ENCODE results near the gene ING1.
A peak's percentile ranks its signal among the peaks of the same experiment; 100 is the strongest.

Gene ING1

DNA sequence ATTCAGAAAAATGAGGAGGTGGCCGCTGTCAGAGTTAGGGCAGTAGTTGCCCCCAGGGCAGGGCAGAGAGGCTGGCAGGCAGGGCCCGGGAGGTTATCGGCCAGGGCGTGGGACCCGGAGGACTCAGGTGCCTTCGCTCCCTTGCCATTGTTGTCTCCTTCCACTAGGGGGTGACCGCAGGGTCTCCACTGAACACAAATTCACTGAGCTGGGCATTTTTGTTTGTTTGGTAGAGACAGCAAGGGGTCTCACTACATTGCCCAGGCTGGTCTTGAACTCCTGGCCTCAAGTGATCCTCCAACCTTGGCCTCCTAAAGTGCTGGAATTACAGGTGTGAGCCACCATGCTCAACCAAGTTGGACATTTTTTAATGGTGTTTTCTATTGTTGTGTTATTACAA is 32.6 kb upstream of the ING1 start:
- no peak overlapping the region for H3K4me3 ChIP-seq (ENCODE audit: low read length in 2 of 2)
- no peaks in the 10 kb centered on the region for H3K9me3 ChIP-seq (ENCODE audit: control insufficient read depth in 2 of 2, low read length in 2 of 2)
- no peak overlapping the region for H3K27ac ChIP-seq (ENCODE audit: low read depth in 2 of 2, low read length in 2 of 2)
- H3K4me1 ChIP-seq (ENCODE audit: control insufficient read depth in 2 of 2, insufficient read depth in 2 of 2, low read length in 2 of 2), result peaks cover 0 to 4% of the 10 kb centered on the region in 2 donors
- H3K27me3 ChIP-seq (ENCODE audit: control insufficient read depth in 2 of 2, insufficient read depth in 2 of 2, low read length in 2 of 2), result no peaks in the 10 kb centered on the region
- peaks cover 34 to 55% of the 10 kb centered on the region in 2 donors for H3K36me3 ChIP-seq (ENCODE audit: control insufficient read depth in 2 of 2, insufficient read depth in 2 of 2, low read length in 2 of 2)
- no peak overlapping the region for H3K9ac ChIP-seq (ENCODE audit: low read depth in 1 of 2, low read length in 2 of 2)

DNA sequence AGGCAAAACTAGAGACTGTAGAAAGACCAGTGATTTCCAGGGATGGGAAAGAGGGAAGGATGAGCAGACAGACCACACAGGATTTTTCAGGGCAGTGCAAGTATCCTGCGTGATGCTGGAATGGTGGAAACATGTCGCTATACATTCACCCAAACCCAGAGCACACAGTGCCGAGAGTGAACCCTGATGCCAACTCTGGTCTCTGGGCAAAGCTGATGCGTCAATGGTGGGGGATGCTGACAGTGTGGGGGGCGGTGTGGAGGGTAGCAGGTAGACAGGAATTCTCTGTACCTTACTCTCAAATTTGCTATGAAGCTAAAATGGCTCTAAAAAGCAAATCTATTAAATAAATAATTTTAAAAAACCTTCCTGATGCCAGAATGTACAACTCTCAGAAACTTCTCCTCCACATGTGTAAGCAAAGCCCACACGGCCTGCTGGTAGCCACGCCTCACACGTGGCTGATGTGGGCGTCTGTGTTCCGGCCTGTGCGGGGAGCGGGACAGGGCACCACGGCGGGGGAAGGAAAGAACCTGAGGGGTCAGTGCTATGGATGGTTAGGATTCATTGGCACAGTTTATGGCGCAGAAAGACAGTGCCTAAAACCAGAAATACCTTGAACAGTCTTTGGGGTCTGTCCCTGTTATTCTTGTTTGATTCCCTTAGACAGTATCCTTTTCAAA is 31.5 kb upstream of the ING1 start:
- Histone ChIP-seq H3K4me3 (ENCODE audit: low read length in 2 of 2) (no peak overlapping the region), H3K9ac (ENCODE audit: low read depth in 1 of 2, low read length in 2 of 2) (no peak overlapping the region), H3K4me1 (ENCODE audit: control insufficient read depth in 2 of 2, insufficient read depth in 2 of 2, low read length in 2 of 2) (no peaks in the 10 kb centered on the region), H3K27ac (ENCODE audit: low read depth in 2 of 2, low read length in 2 of 2) (no peak overlapping the region), H3K36me3 (ENCODE audit: control insufficient read depth in 2 of 2, insufficient read depth in 2 of 2, low read length in 2 of 2) (peaks cover 30 to 50% of the 10 kb centered on the region in 2 donors), H3K27me3 (ENCODE audit: control insufficient read depth in 2 of 2, insufficient read depth in 2 of 2, low read length in 2 of 2) (no peaks in the 10 kb centered on the region), H3K9me3 (ENCODE audit: control insufficient read depth in 2 of 2, low read length in 2 of 2) (no peaks in the 10 kb centered on the region)

DNA sequence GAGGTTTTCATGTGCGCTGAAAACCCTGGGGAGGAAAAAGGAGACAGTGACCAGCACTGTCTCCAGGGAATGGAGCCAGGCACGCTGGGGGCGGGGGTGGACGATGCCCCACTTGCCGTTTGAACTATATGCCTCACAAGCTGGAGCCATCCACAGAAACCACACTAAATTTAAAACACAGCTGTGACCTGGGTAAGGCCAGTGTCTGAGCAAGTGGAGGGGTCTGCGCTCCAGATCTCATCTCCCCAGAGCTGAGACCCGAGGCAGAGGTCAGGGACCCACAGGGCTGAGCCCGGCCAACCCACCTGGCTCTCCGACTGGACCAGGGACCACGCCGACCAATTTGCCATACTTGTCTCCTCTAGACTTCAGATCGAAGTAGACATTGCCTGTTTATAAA is 30.8 kb upstream of the ING1 start:
- Histone ChIP-seq H3K36me3 (ENCODE audit: control insufficient read depth in 2 of 2, insufficient read depth in 2 of 2, low read length in 2 of 2) (peaks cover 34 to 52% of the 10 kb centered on the region in 2 donors), H3K4me1 (ENCODE audit: control insufficient read depth in 2 of 2, insufficient read depth in 2 of 2, low read length in 2 of 2) (no peaks in the 10 kb centered on the region), H3K27ac (ENCODE audit: low read depth in 2 of 2, low read length in 2 of 2) (no peak overlapping the region), H3K27me3 (ENCODE audit: control insufficient read depth in 2 of 2, insufficient read depth in 2 of 2, low read length in 2 of 2) (no peaks in the 10 kb centered on the region), H3K4me3 (ENCODE audit: low read length in 2 of 2) (no peak overlapping the region), H3K9ac (ENCODE audit: low read depth in 1 of 2, low read length in 2 of 2) (no peak overlapping the region), H3K9me3 (ENCODE audit: control insufficient read depth in 2 of 2, low read length in 2 of 2) (no peaks in the 10 kb centered on the region)

DNA sequence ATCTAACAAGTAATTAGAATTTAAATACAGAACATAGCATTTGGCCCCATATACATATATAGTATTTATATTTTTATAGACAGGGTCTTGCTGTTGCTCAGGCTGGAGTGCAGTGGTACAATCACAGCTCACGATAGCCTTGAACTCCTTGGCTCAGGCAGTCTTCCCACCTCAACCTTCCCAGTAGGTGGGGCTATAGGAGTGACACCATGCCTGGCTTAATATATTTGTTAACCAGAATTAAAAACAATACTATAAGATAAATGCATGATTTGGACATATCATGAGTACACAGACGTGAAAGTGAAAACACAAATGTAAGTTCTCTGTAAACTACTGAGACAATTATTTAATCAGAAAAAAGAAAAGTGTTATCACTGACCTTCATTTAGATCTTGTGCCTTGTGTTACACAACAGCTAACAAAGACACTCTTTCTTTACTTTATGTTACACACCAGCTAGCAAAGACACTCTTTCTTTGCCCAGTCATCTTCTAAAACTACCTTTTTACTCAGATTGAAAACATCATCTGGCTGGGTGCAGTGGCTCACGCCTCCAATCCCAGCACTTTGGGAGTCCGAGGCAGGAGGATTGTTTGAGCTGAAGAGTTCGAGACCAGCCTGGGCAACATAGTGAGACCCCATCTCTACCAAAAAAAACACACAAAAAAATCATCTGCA is 30.2 kb upstream of the ING1 start:
- Histone ChIP-seq H3K27me3 (ENCODE audit: control insufficient read depth in 2 of 2, insufficient read depth in 2 of 2, low read length in 2 of 2) (no peaks in the 10 kb centered on the region), H3K36me3 (ENCODE audit: control insufficient read depth in 2 of 2, insufficient read depth in 2 of 2, low read length in 2 of 2) (peaks cover 32 to 52% of the 10 kb centered on the region in 2 donors), H3K4me3 (ENCODE audit: low read length in 2 of 2) (no peak overlapping the region), H3K9ac (ENCODE audit: low read depth in 1 of 2, low read length in 2 of 2) (no peak overlapping the region), H3K9me3 (ENCODE audit: control insufficient read depth in 2 of 2, low read length in 2 of 2) (no peaks in the 10 kb centered on the region), H3K27ac (ENCODE audit: low read depth in 2 of 2, low read length in 2 of 2) (no peak overlapping the region), H3K4me1 (ENCODE audit: control insufficient read depth in 2 of 2, insufficient read depth in 2 of 2, low read length in 2 of 2) (no peaks in the 10 kb centered on the region)

DNA sequence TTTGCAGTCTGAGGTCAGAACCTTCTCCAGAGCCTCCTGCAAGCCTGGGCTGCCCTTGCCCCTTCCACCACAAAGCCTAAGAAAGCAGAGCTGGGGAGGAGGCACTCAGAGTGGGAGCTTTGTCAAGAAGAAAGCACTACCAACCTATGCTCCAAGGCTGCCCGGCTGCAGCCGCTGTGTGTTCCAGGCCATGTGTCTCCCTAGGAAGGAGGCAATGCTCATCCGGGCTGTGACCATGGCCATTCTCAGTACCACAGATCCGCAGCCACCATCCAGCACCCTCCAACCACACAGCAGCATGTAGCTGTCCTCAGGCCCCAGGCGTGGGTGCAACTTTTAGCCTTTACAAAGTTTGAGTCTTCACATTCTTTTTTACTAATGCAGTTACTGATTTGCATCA is 29.6 kb upstream of the ING1 start:
- peaks cover 27 to 46% of the 10 kb centered on the region in 2 donors for H3K36me3 ChIP-seq (ENCODE audit: control insufficient read depth in 2 of 2, insufficient read depth in 2 of 2, low read length in 2 of 2)
- H3K4me3 ChIP-seq (ENCODE audit: low read length in 2 of 2), result no peak overlapping the region
- peak overlapping the region in 1 of 2 donors; percentile 32 for H3K27ac ChIP-seq (ENCODE audit: low read depth in 2 of 2, low read length in 2 of 2)
- no peak overlapping the region for H3K9ac ChIP-seq (ENCODE audit: low read depth in 1 of 2, low read length in 2 of 2)
- H3K27me3 ChIP-seq (ENCODE audit: control insufficient read depth in 2 of 2, insufficient read depth in 2 of 2, low read length in 2 of 2), result no peaks in the 10 kb centered on the region
- H3K4me1 ChIP-seq (ENCODE audit: control insufficient read depth in 2 of 2, insufficient read depth in 2 of 2, low read length in 2 of 2), result no peaks in the 10 kb centered on the region
- H3K9me3 ChIP-seq (ENCODE audit: control insufficient read depth in 2 of 2, low read length in 2 of 2), result no peaks in the 10 kb centered on the region

DNA sequence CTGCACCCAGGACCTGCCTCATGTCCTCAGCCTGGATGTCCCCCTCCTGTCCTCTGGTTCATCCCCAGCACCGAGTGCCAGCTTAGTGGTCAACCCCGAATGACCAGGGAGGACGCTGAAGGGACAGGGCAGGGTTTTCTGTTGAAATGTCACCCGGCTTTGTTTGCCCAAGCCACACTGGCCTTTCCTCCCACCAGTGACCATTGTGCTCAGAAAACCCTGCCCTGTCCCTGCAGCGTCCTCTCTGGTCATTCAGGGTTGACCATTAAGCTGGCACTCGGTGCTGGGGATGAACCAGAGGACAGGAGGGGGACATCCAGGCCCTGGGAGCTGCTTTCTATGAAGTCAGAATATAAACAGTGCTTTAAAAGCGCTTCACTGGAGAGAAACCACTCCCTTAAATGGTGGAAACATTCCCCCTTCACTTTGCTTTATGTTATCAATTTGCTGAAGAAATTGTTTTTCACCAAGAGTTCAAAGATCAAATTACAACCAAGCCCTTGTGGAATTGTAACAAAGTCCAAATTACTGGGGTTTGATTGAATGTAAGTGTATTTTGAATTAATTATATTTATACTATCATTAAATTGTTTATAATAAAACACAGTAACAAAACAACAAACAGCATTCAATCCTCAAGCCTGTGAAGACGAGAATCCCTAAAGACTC is 29.0 kb upstream of the ING1 start:
- Histone ChIP-seq H3K36me3 (ENCODE audit: control insufficient read depth in 2 of 2, insufficient read depth in 2 of 2, low read length in 2 of 2) (peaks cover 27 to 45% of the 10 kb centered on the region in 2 donors), H3K9me3 (ENCODE audit: control insufficient read depth in 2 of 2, low read length in 2 of 2) (no peaks in the 10 kb centered on the region), H3K4me3 (ENCODE audit: low read length in 2 of 2) (no peak overlapping the region), H3K4me1 (ENCODE audit: control insufficient read depth in 2 of 2, insufficient read depth in 2 of 2, low read length in 2 of 2) (no peaks in the 10 kb centered on the region), H3K27ac (ENCODE audit: low read depth in 2 of 2, low read length in 2 of 2) (peak overlapping the region in 1 of 2 donors; percentile 32), H3K27me3 (ENCODE audit: control insufficient read depth in 2 of 2, insufficient read depth in 2 of 2, low read length in 2 of 2) (no peaks in the 10 kb centered on the region), H3K9ac (ENCODE audit: low read depth in 1 of 2, low read length in 2 of 2) (no peak overlapping the region)

DNA sequence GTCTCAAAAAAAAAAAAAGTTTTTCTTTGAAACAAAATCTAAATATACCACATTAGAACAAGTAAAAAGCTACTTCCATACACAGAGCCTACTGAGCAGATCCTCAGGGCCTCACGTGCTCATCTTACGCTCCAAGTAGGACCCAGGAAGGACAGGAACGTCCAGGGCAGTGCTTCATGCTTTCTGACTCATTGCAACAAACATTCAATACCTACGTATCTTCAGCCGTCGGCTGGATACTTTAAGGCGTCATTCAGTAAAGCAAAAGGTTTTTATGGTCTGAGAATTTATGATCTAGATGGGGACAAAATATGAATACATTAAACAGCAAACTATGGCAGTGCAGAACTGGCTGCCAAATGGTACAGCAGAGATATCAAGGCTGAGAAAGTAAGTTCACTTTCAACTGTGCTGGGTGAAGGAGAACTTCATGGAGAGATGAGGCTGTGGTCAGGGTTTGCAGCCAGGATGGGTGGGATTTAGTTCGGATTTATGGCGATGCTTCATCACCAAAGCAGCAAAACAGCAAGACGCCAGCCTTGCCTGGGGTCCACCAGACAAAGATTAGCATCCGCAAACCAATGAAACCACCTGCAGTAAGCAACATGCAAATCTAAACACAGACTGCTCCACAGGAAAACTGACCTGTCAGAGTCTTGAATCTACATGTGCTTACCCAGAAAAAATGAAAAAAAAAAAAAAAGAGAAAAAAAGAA is 28.0 kb upstream of the ING1 start:
- Histone ChIP-seq H3K27me3 (ENCODE audit: control insufficient read depth in 2 of 2, insufficient read depth in 2 of 2, low read length in 2 of 2) (no peaks in the 10 kb centered on the region), H3K27ac (ENCODE audit: low read depth in 2 of 2, low read length in 2 of 2) (peak overlapping the region in 1 of 2 donors; percentile 33), H3K9me3 (ENCODE audit: control insufficient read depth in 2 of 2, low read length in 2 of 2) (no peaks in the 10 kb centered on the region), H3K9ac (ENCODE audit: low read depth in 1 of 2, low read length in 2 of 2) (no peak overlapping the region), H3K4me1 (ENCODE audit: control insufficient read depth in 2 of 2, insufficient read depth in 2 of 2, low read length in 2 of 2) (no peaks in the 10 kb centered on the region), H3K36me3 (ENCODE audit: control insufficient read depth in 2 of 2, insufficient read depth in 2 of 2, low read length in 2 of 2) (peaks cover 24 to 47% of the 10 kb centered on the region in 2 donors), H3K4me3 (ENCODE audit: low read length in 2 of 2) (no peak overlapping the region)

DNA sequence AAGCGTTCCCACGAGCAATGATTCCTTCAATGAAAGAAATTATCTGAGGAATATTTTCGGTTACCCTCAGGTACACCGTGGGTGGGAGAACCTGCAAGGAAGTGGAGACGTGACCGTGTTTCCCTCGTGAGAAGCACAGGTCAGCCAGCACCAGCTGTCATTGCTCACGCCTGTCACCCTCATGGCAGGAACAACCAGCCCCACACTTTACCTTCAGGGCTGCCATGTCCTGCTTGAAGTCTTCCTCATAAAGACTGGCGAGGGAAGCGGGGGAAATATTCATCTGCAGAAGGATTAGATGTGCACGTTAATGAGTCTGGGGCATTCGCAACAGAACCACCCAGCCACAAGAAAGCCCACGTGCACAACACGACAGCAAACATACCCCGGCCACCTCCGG is 25.8 kb upstream of the ING1 start:
- Histone ChIP-seq H3K4me1 (ENCODE audit: control insufficient read depth in 2 of 2, insufficient read depth in 2 of 2, low read length in 2 of 2) (no peaks in the 10 kb centered on the region), H3K4me3 (ENCODE audit: low read length in 2 of 2) (no peak overlapping the region), H3K9me3 (ENCODE audit: control insufficient read depth in 2 of 2, low read length in 2 of 2) (no peaks in the 10 kb centered on the region), H3K27ac (ENCODE audit: low read depth in 2 of 2, low read length in 2 of 2) (no peak overlapping the region), H3K36me3 (ENCODE audit: control insufficient read depth in 2 of 2, insufficient read depth in 2 of 2, low read length in 2 of 2) (peaks cover 14 to 36% of the 10 kb centered on the region in 2 donors), H3K9ac (ENCODE audit: low read depth in 1 of 2, low read length in 2 of 2) (no peak overlapping the region), H3K27me3 (ENCODE audit: control insufficient read depth in 2 of 2, insufficient read depth in 2 of 2, low read length in 2 of 2) (no peaks in the 10 kb centered on the region)

DNA sequence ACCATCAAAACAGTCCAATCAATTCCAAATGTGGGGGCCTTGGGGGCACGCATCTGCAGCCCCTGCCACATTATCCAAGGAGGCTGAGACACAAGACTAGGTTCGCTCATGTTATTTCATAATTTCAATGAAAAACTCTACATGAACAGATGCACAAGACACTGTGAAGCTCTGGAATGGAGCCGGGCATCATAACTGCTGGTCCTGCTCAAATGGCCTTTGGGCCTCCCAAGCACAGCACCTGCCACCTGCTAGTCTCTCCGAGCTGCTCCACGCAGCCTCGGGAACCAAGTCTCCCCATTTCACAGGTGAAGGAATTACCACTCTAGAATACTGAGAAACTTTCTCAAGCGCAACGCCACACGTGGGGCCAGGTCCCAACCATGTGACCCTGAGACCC is 24.5 kb upstream of the ING1 start:
- no peaks in the 10 kb centered on the region for H3K27me3 ChIP-seq (ENCODE audit: control insufficient read depth in 2 of 2, insufficient read depth in 2 of 2, low read length in 2 of 2)
- no peak overlapping the region for H3K4me3 ChIP-seq (ENCODE audit: low read length in 2 of 2)
- peaks cover 13 to 29% of the 10 kb centered on the region in 2 donors for H3K36me3 ChIP-seq (ENCODE audit: control insufficient read depth in 2 of 2, insufficient read depth in 2 of 2, low read length in 2 of 2)
- H3K4me1 ChIP-seq (ENCODE audit: control insufficient read depth in 2 of 2, insufficient read depth in 2 of 2, low read length in 2 of 2), result no peaks in the 10 kb centered on the region
- H3K27ac ChIP-seq (ENCODE audit: low read depth in 2 of 2, low read length in 2 of 2), result no peak overlapping the region
- no peak overlapping the region for H3K9ac ChIP-seq (ENCODE audit: low read depth in 1 of 2, low read length in 2 of 2)
- H3K9me3 ChIP-seq (ENCODE audit: control insufficient read depth in 2 of 2, low read length in 2 of 2), result no peaks in the 10 kb centered on the region

DNA sequence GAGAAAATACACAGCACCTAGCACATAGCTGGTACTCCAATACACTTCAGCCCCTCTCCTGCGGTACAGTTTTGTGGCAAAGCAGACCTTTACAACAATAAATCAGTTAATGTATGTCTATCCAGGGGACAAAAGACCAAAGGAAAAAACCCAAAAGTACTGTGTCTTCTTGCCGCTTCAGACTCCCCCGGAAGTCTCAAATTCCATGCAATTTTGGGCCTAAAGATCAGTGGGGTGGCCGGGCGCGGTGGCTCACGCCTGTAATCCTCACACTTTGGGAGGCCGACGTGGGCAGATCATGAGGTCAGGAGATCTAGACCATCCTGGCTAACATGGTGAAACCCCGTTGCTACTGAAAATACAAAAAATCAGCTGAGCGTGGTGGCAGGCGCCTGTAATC is 23.8 kb upstream of the ING1 start:
- Histone ChIP-seq H3K9me3 (ENCODE audit: control insufficient read depth in 2 of 2, low read length in 2 of 2) (no peaks in the 10 kb centered on the region), H3K9ac (ENCODE audit: low read depth in 1 of 2, low read length in 2 of 2) (no peak overlapping the region), H3K4me1 (ENCODE audit: control insufficient read depth in 2 of 2, insufficient read depth in 2 of 2, low read length in 2 of 2) (no peaks in the 10 kb centered on the region), H3K36me3 (ENCODE audit: control insufficient read depth in 2 of 2, insufficient read depth in 2 of 2, low read length in 2 of 2) (peaks cover 10 to 27% of the 10 kb centered on the region in 2 donors), H3K27ac (ENCODE audit: low read depth in 2 of 2, low read length in 2 of 2) (no peak overlapping the region), H3K27me3 (ENCODE audit: control insufficient read depth in 2 of 2, insufficient read depth in 2 of 2, low read length in 2 of 2) (no peaks in the 10 kb centered on the region), H3K4me3 (ENCODE audit: low read length in 2 of 2) (no peak overlapping the region)

Data from mucosa of rectum (tissue), 2 donors.